HepG2 (cell line): ENCODE data around the gene RRP12. TPM values are rescaled to one million over a fixed set of nuclear protein-coding genes. Genes with fewer than 3 reads are reported as not detected.
A peak's percentile ranks its signal among the peaks of the same experiment; 100 is the strongest.

Source experiments
- BRD4 ChIP-seq: sonication (generic); formaldehyde crosslinking; IDR thresholded peaks from 2 replicates; pipeline ENCODE4 v1.4.0; 2020; ENCODE audit warnings: missing genetic modification reagents
- CEBPZ ChIP-seq: IDR thresholded peaks from 2 replicates; pipeline ENCODE4 v1.6.1; 2012; ENCODE audit warnings: low read length, improper control_type of control experiment
- CENPBD1 ChIP-seq: sonication (generic); formaldehyde crosslinking; IDR thresholded peaks from 2 replicates; pipeline ENCODE4 v1.8.0; 2022; ENCODE audit warnings: missing genetic modification reagents, low read depth, mild to moderate bottlenecking, borderline replicate concordance
- GABPA ChIP-seq, 2 experiments: IDR thresholded peaks; 2 replicates each; pipeline ENCODE4 v1.6.1; 2011 to 2016; ENCODE audit warnings: low read depth in 2 of 2, low read length in 1 of 2, missing biosample characterization in 1 of 2, missing genetic modification characterization in 1 of 2
- JARID2 ChIP-seq: sonication (generic); formaldehyde crosslinking; IDR thresholded peaks from 2 replicates; pipeline ENCODE4 v1.8.1; 2023; ENCODE audit warnings: missing genetic modification reagents, inconsistent platforms; ENCODE audit not compliant: insufficient replicate concordance
- MAZ ChIP-seq, 2 experiments: sonication (generic) in 1 of 2; formaldehyde crosslinking in 1 of 2; IDR thresholded peaks; 2 replicates each; pipeline versions ENCODE4 v1.5.0 to v1.6.1; 2012 to 2020; ENCODE audit warnings: low read depth in 2 of 2, mild to moderate bottlenecking in 2 of 2, borderline replicate concordance in 1 of 2, improper control_type of control experiment in 1 of 2, low read length in 1 of 2, missing genetic modification reagents in 1 of 2, moderate library complexity in 1 of 2
- NR2F6 ChIP-seq, 2 experiments: IDR thresholded peaks; 2 replicates each; pipeline ENCODE4 v1.6.1; 2016; ENCODE audit warnings: antibody characterized with exemption in 1 of 2, mild to moderate bottlenecking in 1 of 2
- TEF ChIP-seq: sonication (generic); formaldehyde crosslinking; IDR thresholded peaks from 2 replicates; pipeline ENCODE4 v1.5.0; 2020; ENCODE audit warnings: missing genetic modification reagents
- ZBTB38 ChIP-seq: sonication (generic); formaldehyde crosslinking; IDR thresholded peaks from 2 replicates; pipeline ENCODE4 v1.5.1; 2020; ENCODE audit warnings: mild to moderate bottlenecking, missing genetic modification reagents
- ZFP36 ChIP-seq: fragments of 150-350 bp; IDR thresholded peaks from 2 replicates; pipeline ENCODE4 v1.6.1; 2018; ENCODE audit warnings: borderline replicate concordance, low read length, low read depth; ENCODE audit not compliant: partially characterized antibody
- ZNF274 ChIP-seq: sonication (generic); formaldehyde crosslinking; IDR thresholded peaks from 2 replicates; pipeline ENCODE4 v1.5.1; 2020; ENCODE audit warnings: mild to moderate bottlenecking, missing genetic modification reagents
- ZNF546 ChIP-seq: sonication (generic); formaldehyde crosslinking; conservative IDR thresholded peaks from 2 replicates; pipeline ENCODE4 v1.8.1; 2023; ENCODE audit warnings: mild to moderate bottlenecking, missing genetic modification reagents
- ZNF614 ChIP-seq: IDR thresholded peaks from 2 replicates; pipeline ENCODE4 v1.6.1; 2018; ENCODE audit warnings: missing biosample characterization, missing genetic modification reagents, inconsistent platforms, borderline replicate concordance
- polyA plus RNA-seq, 8 experiments: library from polyadenylated mRNA; depleted of rRNA in 3 of 8; stranded (reverse) in 7 of 8; unstranded in 1 of 8; fragments of >200 nt; fragmentation: Illumina TruSeq in 4 of 8; extraction: Trizol in 4 of 8; gene quantifications; 2 replicates each; pipeline versions ENCODE4 v1.2.1 to v1.2.3, GENCODE V29; 2011 to 2016; ENCODE audit warnings: low read depth in 4 of 8, missing spikeins in 1 of 8, mixed read lengths in 1 of 8; ENCODE audit not compliant: insufficient read depth in 1 of 8
- total RNA-seq, 5 experiments: library from RNA; depleted of rRNA; stranded (reverse); fragments of >200 nt; fragmentation: Illumina TruSeq; extraction: Trizol; gene quantifications; 2 replicates each; pipeline ENCODE4 v1.2.3, GENCODE V29; 2016; ENCODE audit warnings: low read depth in 1 of 5
- TF ChIP-seq, protein P1 (sequence below): sonication (generic); formaldehyde crosslinking; IDR thresholded peaks from 2 replicates; pipeline ENCODE4 v1.5.0; 2020; ENCODE audit warnings: mild to moderate bottlenecking, missing genetic modification reagents
- TF ChIP-seq, protein P2 (sequence below): sonication (generic); formaldehyde crosslinking; conservative IDR thresholded peaks from 2 replicates; pipeline ENCODE4 v1.5.0; 2020; ENCODE audit warnings: missing genetic modification reagents
- TF ChIP-seq, protein P3 (sequence below): IDR thresholded peaks from 2 replicates; pipeline ENCODE4 v1.6.1; 2016; ENCODE audit warnings: missing biosample characterization, missing genetic modification reagents, low read depth

The RRP12 gene
- total and polyA plus RNA-seq, 2 of the 13 experiments (the other 11 are each of a cell fraction or from before 2014, with no cell fraction given) = 13.2 to 39.4 TPM

DNA sequence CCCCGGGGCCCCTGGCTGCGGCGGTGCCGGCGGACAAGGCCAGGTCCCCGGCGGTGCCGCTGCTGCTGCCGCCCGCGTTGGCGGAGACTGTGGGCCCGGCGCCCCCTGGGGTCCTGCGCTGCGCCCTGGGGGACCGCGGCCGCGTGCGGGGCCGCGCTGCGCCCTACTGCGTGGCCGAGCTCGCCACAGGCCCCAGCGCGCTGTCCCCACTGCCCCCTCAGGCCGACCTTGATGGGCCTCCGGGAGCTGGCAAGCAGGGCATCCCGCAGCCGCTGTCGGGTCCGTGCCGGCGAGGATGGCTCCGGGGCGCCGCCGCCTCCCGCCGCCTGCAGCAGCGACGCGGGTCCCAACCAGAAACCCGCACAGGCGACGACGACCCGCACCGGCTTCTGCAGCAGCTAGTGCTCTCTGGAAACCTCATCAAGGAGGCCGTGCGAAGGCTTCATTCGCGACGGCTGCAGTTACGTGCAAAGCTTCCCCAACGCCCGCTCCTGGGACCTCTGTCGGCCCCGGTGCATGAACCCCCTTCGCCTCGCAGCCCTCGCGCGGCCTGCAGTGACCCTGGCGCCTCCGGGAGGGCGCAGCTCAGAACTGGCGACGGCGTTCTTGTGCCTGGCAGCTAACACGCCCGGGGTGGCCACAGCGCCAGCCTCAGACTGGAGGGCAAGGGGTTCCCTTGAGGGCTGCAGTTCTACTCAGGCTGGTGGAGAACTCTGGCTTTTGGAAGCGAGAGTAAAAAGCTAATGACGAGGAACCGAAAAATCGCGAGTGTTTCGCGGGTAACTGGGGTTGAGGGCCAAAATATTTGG, 81.3 kb downstream of the RRP12 start (continued):
- TF ChIP-seq GABPA (IDR thresholded peaks at IDR 0.05; ENCODE audit: low read depth, low read length) = no peak
- TF ChIP-seq GABPA (CRISPR knock-in tag; IDR thresholded peaks at IDR 0.05; ENCODE audit: low read depth) = no peak
- TF ChIP-seq, protein P1, sequence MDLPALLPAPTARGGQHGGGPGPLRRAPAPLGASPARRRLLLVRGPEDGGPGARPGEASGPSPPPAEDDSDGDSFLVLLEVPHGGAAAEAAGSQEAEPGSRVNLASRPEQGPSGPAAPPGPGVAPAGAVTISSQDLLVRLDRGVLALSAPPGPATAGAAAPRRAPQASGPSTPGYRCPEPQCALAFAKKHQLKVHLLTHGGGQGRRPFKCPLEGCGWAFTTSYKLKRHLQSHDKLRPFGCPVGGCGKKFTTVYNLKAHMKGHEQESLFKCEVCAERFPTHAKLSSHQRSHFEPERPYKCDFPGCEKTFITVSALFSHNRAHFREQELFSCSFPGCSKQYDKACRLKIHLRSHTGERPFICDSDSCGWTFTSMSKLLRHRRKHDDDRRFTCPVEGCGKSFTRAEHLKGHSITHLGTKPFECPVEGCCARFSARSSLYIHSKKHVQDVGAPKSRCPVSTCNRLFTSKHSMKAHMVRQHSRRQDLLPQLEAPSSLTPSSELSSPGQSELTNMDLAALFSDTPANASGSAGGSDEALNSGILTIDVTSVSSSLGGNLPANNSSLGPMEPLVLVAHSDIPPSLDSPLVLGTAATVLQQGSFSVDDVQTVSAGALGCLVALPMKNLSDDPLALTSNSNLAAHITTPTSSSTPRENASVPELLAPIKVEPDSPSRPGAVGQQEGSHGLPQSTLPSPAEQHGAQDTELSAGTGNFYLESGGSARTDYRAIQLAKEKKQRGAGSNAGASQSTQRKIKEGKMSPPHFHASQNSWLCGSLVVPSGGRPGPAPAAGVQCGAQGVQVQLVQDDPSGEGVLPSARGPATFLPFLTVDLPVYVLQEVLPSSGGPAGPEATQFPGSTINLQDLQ = no peak
- no peak for TF ChIP-seq TEF (CRISPR knock-in tag)
- peak; percentile 38; the same call in 1 of the 2 replicates for TF ChIP-seq ZNF546 (CRISPR knock-in tag)
- TF ChIP-seq ZNF614 (CRISPR knock-in tag) = 0 out of 2 replicates have a peak, but pooled peaks have one; percentile 48
- TF ChIP-seq, protein P2, sequence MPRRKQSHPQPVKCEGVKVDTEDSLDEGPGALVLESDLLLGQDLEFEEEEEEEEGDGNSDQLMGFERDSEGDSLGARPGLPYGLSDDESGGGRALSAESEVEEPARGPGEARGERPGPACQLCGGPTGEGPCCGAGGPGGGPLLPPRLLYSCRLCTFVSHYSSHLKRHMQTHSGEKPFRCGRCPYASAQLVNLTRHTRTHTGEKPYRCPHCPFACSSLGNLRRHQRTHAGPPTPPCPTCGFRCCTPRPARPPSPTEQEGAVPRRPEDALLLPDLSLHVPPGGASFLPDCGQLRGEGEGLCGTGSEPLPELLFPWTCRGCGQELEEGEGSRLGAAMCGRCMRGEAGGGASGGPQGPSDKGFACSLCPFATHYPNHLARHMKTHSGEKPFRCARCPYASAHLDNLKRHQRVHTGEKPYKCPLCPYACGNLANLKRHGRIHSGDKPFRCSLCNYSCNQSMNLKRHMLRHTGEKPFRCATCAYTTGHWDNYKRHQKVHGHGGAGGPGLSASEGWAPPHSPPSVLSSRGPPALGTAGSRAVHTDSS (CRISPR knock-in tag) = no peak
- TF ChIP-seq, protein P3, sequence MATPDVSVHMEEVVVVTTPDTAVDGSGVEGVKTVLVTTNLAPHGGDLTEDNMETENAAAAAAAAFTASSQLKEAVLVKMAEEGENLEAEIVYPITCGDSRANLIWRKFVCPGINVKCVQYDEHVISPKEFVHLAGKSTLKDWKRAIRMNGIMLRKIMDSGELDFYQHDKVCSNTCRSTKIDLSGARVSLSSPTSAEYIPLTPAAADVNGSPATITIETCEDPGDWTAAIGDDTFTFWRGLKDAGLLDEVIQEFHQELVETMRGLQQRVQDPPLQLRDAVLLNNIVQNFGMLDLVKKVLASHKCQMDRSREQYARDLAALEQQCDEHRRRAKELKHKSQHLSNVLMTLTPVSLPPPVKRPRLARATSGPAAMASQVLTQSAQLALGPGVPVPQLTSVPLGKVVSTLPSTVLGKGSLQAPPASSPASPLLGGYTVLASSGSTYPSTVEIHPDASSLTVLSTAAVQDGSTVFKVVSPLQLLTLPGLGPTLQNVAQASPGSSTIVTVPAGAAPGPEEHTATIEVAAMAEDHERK = no peak
- TF ChIP-seq CEBPZ = no peak
- no peak; the same call in 1 of the 2 replicates for TF ChIP-seq BRD4 (CRISPR knock-in tag)
- TF ChIP-seq NR2F6 (IDR thresholded peaks at IDR 0.05) = no peak
- TF ChIP-seq NR2F6 (CRISPR knock-in tag; IDR thresholded peaks at IDR 0.05) = no peak; the same call in 1 of the 2 replicates
- peak; percentile 75; the same call in 1 of the 2 replicates for TF ChIP-seq ZNF274 (CRISPR knock-in tag)
- TF ChIP-seq MAZ (IDR thresholded peaks at IDR 0.05; ENCODE audit: borderline replicate concordance, low read depth, low read length) = 0 out of 2 replicates have a peak, but pooled peaks have one; percentile 11
- no peak for TF ChIP-seq MAZ (CRISPR knock-in tag; IDR thresholded peaks at IDR 0.05; ENCODE audit: low read depth)
- TF ChIP-seq JARID2 (CRISPR knock-in tag) = no peak
- no peak for TF ChIP-seq CENPBD1
- TF ChIP-seq ZFP36 = no peak
- no peak for TF ChIP-seq ZBTB38 (CRISPR knock-in tag)
